Measurements from ENCODE around the gene CYP26C1. TPM values are rescaled to one million over a fixed set of nuclear protein-coding genes. Genes with fewer than 3 reads are reported as not detected.
A peak's percentile ranks its signal among the peaks of the same experiment; 100 is the strongest.

The CYP26C1 gene
- total and polyA plus RNA-seq, 9 of the 15 experiments (the other 6 are each of a cell fraction or from before 2014, with no cell fraction given): 0.07 to 0.09 (median 0.07) TPM; not detected in 6

GRCh38 chr10:93098816-93099215 is 38.2 kb downstream of the CYP26C1 start:
- CTCF ChIA-PET (ENCODE audit: low intra/inter-chr PET ratio): no interaction called here
- TF ChIP-seq PRPF4 (IDR thresholded peaks at IDR 0.05; ENCODE audit: insufficient read depth, low read depth, low read length, poor library complexity, severe bottlenecking) (no peak), ARHGAP35 (IDR thresholded peaks at IDR 0.05; ENCODE audit: partially characterized antibody) (no peak), ZNF717 (CRISPR knock-in tag; IDR thresholded peaks at IDR 0.05) (no peak), RBM39 (optimal IDR thresholded peaks at IDR 0.05; ENCODE audit: low read depth, low read length) (no peak), ETS1 (conservative IDR thresholded peaks at IDR 0.05; ENCODE audit: control insufficient read depth, low read depth, low read length) (no peak), U2AF1 (optimal IDR thresholded peaks at IDR 0.05; ENCODE audit: low read depth, low read length) (no peak), MXI1 (IDR thresholded peaks at IDR 0.05; ENCODE audit: low read depth, low read length) (no peak), FOXA1 (IDR thresholded peaks at IDR 0.05; ENCODE audit: borderline replicate concordance) (no peak), NR4A1 (CRISPR knock-in tag; IDR thresholded peaks at IDR 0.05) (no peak), NR4A1 (tag; IDR thresholded peaks at IDR 0.05) (no peak), PREB (CRISPR knock-in tag; IDR thresholded peaks at IDR 0.05) (no peak), RNF219 (CRISPR knock-in tag; IDR thresholded peaks at IDR 0.05) (no peak), FOXP4 (CRISPR knock-in tag; IDR thresholded peaks at IDR 0.05; ENCODE audit: borderline replicate concordance) (no peak), CBX2 (IDR thresholded peaks at IDR 0.05; ENCODE audit: insufficient read depth, low read length, poor library complexity, severe bottlenecking) (no peak), NCOA6 (IDR thresholded peaks at IDR 0.05) (no peak)

More at GRCh38 chr10:93098816-93099215, 38.2 kb downstream of the CYP26C1 start:
- DNase-seq (ENCODE audit: extremely low read depth in 1 of 4, low spot score in 3 of 4) (no peak), FAIRE-seq (no peak), ATAC-seq (no peak)
- Histone ChIP-seq H4K20me1 (replicated peaks; ENCODE audit: control insufficient read depth, insufficient read depth, low read length) (no peaks in the 10 kb centered on the region), H2AFZ (ENCODE audit: low read depth, low read length) (peak overlapping the region; percentile 34; the same call in 1 of the 2 replicates), H3K27ac (ENCODE audit: extremely low read depth, low read depth, low read length) (no peak overlapping the region), H3K9me1 (ENCODE audit: control insufficient read depth, insufficient read depth, low read length) (no peaks in the 10 kb centered on the region), H3K4me2 (ENCODE audit: insufficient read depth, low read length) (no peak overlapping the region), H3K9me3 (replicated peaks; ENCODE audit: control insufficient read depth, insufficient read depth, low read depth, low read length) (no peaks in the 10 kb centered on the region), H3K79me2 (ENCODE audit: control insufficient read depth, insufficient read depth, low read length) (no peaks in the 10 kb centered on the region), H3K4me3 (no peak overlapping the region), H3K36me3 (ENCODE audit: control insufficient read depth, insufficient read depth, low read length) (no peaks in the 10 kb centered on the region), H3K9ac (ENCODE audit: insufficient read depth in 1 of 2, low read depth in 2 of 2, low read length in 2 of 2) (no peak overlapping the region), H3K27me3 (ENCODE audit: control insufficient read depth in 2 of 2, insufficient read depth in 2 of 2, low read length in 2 of 2) (no peaks in the 10 kb centered on the region), H3K4me1 (replicated peaks in 1 of 2; ENCODE audit: control insufficient read depth in 2 of 2, insufficient read depth in 2 of 2, low read length in 2 of 2) (peaks cover 7 to 11% of the 10 kb centered on the region in 2 experiments; a peak in 4 of 5 replicates)
- in situ Hi-C loops (cut with MboI) (no loop called here), intact Hi-C loops (cut with micrococcal nuclease) (no loop called here)
- POLR2A ChIA-PET: interaction anchor here (0.7 kb wide), 1 partner anchor 34 kb away, joined by 3 read pairs; no protein-coding TSS in a partner anchor
- 24% methylated on average over 3 of the region's 3 CpGs for WGBS (ENCODE audit: insufficient coverage, low coverage, missing lambda C conversion rate)
- no TSS peak for BruUV-seq (replicated peaks)

Measured in K562 (cell line).